ENCODE measurements around the gene LMCD1.

LMCD1 gene

GRCh38 chr3:8494327-8494726 is 7.3 kb upstream of the LMCD1 start:
- POLR2A ChIA-PET: no interaction called here
- TF ChIP-seq CTCF (IDR thresholded peaks at IDR 0.05; ENCODE audit: insufficient read depth, low read length, missing control alignments): no peak
- CTCF ChIA-PET: interaction anchor here (0.7 to 1.1 kb wide), 2 partner anchors 128 to 608 kb away, joined by 3 read pairs; no protein-coding TSS in a partner anchor
- no peak overlapping the region for H3K4me3 ChIP-seq (ENCODE audit: low read depth, low read length)
- DNase-seq (ENCODE audit: low read depth, low spot score): no peak

- H3K4me3 ChIP-seq (ENCODE audit: low read depth, low read length): no peak overlapping the region
- ChIA-PET CTCF (interaction anchor here (1.4 to 1.7 kb wide), 3 partner anchors 39 to 110 kb away, joined by 3 to 9 read pairs (median 3); no protein-coding TSS in a partner anchor), POLR2A (no interaction called here)
- no peak for DNase-seq (ENCODE audit: low read depth, low spot score)
- no peak for TF ChIP-seq CTCF (IDR thresholded peaks at IDR 0.05; ENCODE audit: insufficient read depth, low read length, missing control alignments)
Observed at GRCh38 chr3:8497582-8497981, 4.0 kb upstream of the LMCD1 start.

- ChIA-PET CTCF (interaction anchor here (1.0 to 1.5 kb wide), 4 partner anchors 15 to 108 kb away, joined by 3 to 7 read pairs (median 6); no protein-coding TSS in a partner anchor), POLR2A (no interaction called here)
- DNase-seq (ENCODE audit: low read depth, low spot score): no peak
- TF ChIP-seq CTCF (IDR thresholded peaks at IDR 0.05; ENCODE audit: insufficient read depth, low read length, missing control alignments): no peak
- H3K4me3 ChIP-seq (ENCODE audit: low read depth, low read length): no peak overlapping the region
Observed at GRCh38 chr3:8499181-8499611, 2.4 kb upstream of the LMCD1 start.

GRCh38 chr3:8500319-8500988 is 1.2 kb upstream of the LMCD1 start:
- POLR2A ChIA-PET: interaction anchor here (0.9 to 2.4 kb wide), 6 partner anchors 8 to 58 kb away, joined by 3 to 27 read pairs (median 6); no protein-coding TSS in a partner anchor
- no peak overlapping the region for H3K4me3 ChIP-seq (ENCODE audit: low read depth, low read length)
- CTCF ChIA-PET: interaction anchor here (0.8 to 1.8 kb wide), 8 partner anchors 8 to 122 kb away, joined by 3 to 13 read pairs (median 6); no protein-coding TSS in a partner anchor
- TF ChIP-seq CTCF (IDR thresholded peaks at IDR 0.05; ENCODE audit: insufficient read depth, low read length, missing control alignments): no peak
- DNase-seq (ENCODE audit: low read depth, low spot score): peak; percentile 69

GRCh38 chr3:8500989-8501370 is 643 bp upstream of the LMCD1 start:
- TF ChIP-seq CTCF (IDR thresholded peaks at IDR 0.05; ENCODE audit: insufficient read depth, low read length, missing control alignments): no peak
- H3K4me3 ChIP-seq (ENCODE audit: low read depth, low read length): peak overlapping the region; percentile 58
- no peak for DNase-seq (ENCODE audit: low read depth, low spot score)
- POLR2A ChIA-PET: interaction anchor here (0.7 to 2.4 kb wide), 14 partner anchors 8 to 183 kb away, joined by 3 to 27 read pairs (median 5); no protein-coding TSS in a partner anchor
- CTCF ChIA-PET: interaction anchor here (0.8 to 2.5 kb wide), 14 partner anchors 8 to 122 kb away, joined by 3 to 13 read pairs (median 5); no protein-coding TSS in a partner anchor

- no peak for TF ChIP-seq CTCF (IDR thresholded peaks at IDR 0.05; ENCODE audit: insufficient read depth, low read length, missing control alignments)
- ChIA-PET CTCF (interaction anchor here (1.0 to 2.5 kb wide), 4 partner anchors 9 to 160 kb away, joined by 4 to 11 read pairs (median 8); no protein-coding TSS in a partner anchor), POLR2A (interaction anchor here (0.5 kb wide), 1 partner anchor 8 kb away, joined by 3 read pairs; no protein-coding TSS in a partner anchor)
- no peak for DNase-seq (ENCODE audit: low read depth, low spot score)
- peak overlapping the region; percentile 48 for H3K4me3 ChIP-seq (ENCODE audit: low read depth, low read length)
Observed at GRCh38 chr3:8503461-8503860, 1.8 kb downstream of the LMCD1 start.

Data from AG04449 (cell line).